ENCODE data around the gene NPM1. TPM values are rescaled to one million over a fixed set of nuclear protein-coding genes. Genes with fewer than 3 reads are reported as not detected.

The NPM1 gene
- total RNA-seq, 1 experiment from 2014 or later: 2,693 TPM

DNA sequence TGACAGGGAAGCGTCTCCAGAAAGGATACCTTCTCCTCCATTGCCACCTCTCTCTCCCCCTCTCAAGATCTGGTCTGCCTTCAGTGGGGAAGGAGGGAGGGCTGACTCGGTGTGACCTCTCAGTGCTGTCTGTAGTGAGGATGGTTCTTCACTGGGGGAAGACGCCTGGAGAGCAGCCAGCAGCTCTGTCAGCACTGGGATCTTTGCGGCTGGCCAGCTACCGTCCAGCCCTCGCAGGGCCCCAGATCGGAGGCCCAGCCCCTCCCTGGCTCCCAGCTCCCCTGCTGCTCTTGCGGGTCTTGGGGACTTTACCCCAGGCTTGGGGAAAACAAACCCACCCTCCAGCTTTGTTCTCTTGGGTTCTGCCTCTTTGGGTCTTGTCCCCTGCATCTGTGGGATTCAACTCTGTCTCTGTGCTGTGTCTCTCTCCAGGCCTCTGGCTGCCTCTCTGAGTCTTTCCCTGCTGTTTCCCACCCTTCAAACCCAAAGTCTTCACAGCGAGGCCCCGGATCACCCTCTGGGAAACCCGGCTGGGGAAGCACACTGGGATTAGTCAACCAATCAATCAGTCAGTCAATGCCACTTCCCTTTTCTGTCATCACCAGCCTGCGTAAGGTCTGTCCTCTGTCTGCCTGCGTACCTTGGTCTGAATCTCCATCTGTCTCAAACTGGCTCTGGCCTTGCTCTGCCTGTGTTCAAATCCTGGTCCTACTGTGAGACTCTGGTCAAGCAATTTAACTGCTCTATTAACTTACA is 54.8 kb downstream of the NPM1 start:
- DNase-seq (ENCODE audit: low read depth, low spot score) (no peak), ATAC-seq (no peak)
- Histone ChIP-seq H3K9ac (ENCODE audit: low read length) (no peak overlapping the region), H3K9me2 (ENCODE audit: insufficient read depth) (no peaks in the 10 kb centered on the region), H3K4me2 (ENCODE audit: low read length) (no peak overlapping the region), H3K4me3 (replicated peaks in 1 of 2; ENCODE audit: low read depth in 1 of 2, low read length in 2 of 2) (no peak overlapping the region), H2AFZ (ENCODE audit: low read depth, low read length, poor library complexity, severe bottlenecking) (no peak overlapping the region), H3K27ac (ENCODE audit: low read depth, low read length) (no peak overlapping the region), H4K20me1 (ENCODE audit: insufficient read depth) (no peaks in the 10 kb centered on the region), H3K4me1 (ENCODE audit: control insufficient read depth in 1 of 2, insufficient read depth in 2 of 2, low read length in 2 of 2) (peaks cover 0 to 6% of the 10 kb centered on the region in 2 experiments; a peak in 1 of 4 replicates), H3K36me3 (ENCODE audit: control insufficient read depth in 1 of 2, insufficient read depth in 2 of 2, low read length in 2 of 2) (no peaks in the 10 kb centered on the region), H3K79me2 (ENCODE audit: insufficient read depth, low read length) (no peaks in the 10 kb centered on the region), H3K9me3 (ENCODE audit: control insufficient read depth in 1 of 2, insufficient read depth in 1 of 2, low read depth in 1 of 2, low read length in 2 of 2) (no peaks in the 10 kb centered on the region), H3K27me3 (ENCODE audit: insufficient read depth, low read length) (no peaks in the 10 kb centered on the region)
- no TSS peak for BruUV-seq (replicated peaks)
- POLR2A ChIA-PET: no interaction called here
- RAD21 ChIA-PET (ENCODE audit: low non-redundant PET in 1 of 2, low total read pairs in 2 of 2, uncharacterized antibody in 2 of 2, unreplicated experiment in 2 of 2): no interaction called here
- intact Hi-C loops (cut with micrococcal nuclease): no loop called here
- TF ChIP-seq EZH2 (IDR thresholded peaks at IDR 0.05) (no peak), EZH2phosphoT487 (IDR thresholded peaks at IDR 0.05; ENCODE audit: borderline replicate concordance) (no peak), TCF7L2 (IDR thresholded peaks at IDR 0.05; ENCODE audit: borderline replicate concordance, extremely low read depth, insufficient read depth, insufficient read length) (no peak), RAD21 (IDR thresholded peaks at IDR 0.05; ENCODE audit: low read depth) (no peak), SRF (IDR thresholded peaks at IDR 0.05; ENCODE audit: low read depth) (no peak), EGR1 (IDR thresholded peaks at IDR 0.05; ENCODE audit: low read depth) (no peak), CBX3 (IDR thresholded peaks at IDR 0.05; ENCODE audit: low read depth) (no peak), JUND (IDR thresholded peaks at IDR 0.05) (no peak), SP1 (IDR thresholded peaks at IDR 0.05; ENCODE audit: low read depth) (no peak), ZFX (IDR thresholded peaks at IDR 0.05) (no peak)
- TF ChIP-seq, protein P1, sequence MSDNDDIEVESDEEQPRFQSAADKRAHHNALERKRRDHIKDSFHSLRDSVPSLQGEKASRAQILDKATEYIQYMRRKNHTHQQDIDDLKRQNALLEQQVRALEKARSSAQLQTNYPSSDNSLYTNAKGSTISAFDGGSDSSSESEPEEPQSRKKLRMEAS (IDR thresholded peaks at IDR 0.05): no peak
- TF ChIP-seq, protein P2, sequence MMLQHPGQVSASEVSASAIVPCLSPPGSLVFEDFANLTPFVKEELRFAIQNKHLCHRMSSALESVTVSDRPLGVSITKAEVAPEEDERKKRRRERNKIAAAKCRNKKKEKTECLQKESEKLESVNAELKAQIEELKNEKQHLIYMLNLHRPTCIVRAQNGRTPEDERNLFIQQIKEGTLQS (IDR thresholded peaks at IDR 0.05): no peak
- TF ChIP-seq, protein P3, sequence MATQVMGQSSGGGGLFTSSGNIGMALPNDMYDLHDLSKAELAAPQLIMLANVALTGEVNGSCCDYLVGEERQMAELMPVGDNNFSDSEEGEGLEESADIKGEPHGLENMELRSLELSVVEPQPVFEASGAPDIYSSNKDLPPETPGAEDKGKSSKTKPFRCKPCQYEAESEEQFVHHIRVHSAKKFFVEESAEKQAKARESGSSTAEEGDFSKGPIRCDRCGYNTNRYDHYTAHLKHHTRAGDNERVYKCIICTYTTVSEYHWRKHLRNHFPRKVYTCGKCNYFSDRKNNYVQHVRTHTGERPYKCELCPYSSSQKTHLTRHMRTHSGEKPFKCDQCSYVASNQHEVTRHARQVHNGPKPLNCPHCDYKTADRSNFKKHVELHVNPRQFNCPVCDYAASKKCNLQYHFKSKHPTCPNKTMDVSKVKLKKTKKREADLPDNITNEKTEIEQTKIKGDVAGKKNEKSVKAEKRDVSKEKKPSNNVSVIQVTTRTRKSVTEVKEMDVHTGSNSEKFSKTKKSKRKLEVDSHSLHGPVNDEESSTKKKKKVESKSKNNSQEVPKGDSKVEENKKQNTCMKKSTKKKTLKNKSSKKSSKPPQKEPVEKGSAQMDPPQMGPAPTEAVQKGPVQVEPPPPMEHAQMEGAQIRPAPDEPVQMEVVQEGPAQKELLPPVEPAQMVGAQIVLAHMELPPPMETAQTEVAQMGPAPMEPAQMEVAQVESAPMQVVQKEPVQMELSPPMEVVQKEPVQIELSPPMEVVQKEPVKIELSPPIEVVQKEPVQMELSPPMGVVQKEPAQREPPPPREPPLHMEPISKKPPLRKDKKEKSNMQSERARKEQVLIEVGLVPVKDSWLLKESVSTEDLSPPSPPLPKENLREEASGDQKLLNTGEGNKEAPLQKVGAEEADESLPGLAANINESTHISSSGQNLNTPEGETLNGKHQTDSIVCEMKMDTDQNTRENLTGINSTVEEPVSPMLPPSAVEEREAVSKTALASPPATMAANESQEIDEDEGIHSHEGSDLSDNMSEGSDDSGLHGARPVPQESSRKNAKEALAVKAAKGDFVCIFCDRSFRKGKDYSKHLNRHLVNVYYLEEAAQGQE (IDR thresholded peaks at IDR 0.05; ENCODE audit: low read depth): no peak
- CTCF ChIA-PET: interaction anchor here (0.8 kb wide), 1 partner anchor 568 kb away, joined by 3 read pairs; no protein-coding TSS in a partner anchor
